HG02798 (cell line): Measurements from ENCODE around the gene STAMBP.
"Not testable (repeated sequence)": the region's sequence is repeated elsewhere in the genome, so short reads cannot be mapped to it uniquely, and the experiment has no call there.

Source experiments
- ATAC-seq: cut with Tn5 transposase; IDR thresholded peaks from one replicate; pipeline ENCODE4 v1.9.1; 2021; ENCODE audit warnings: mild to moderate bottlenecking; ENCODE audit not compliant: unreplicated experiment, poor library complexity

The STAMBP gene

GRCh38 chr2:73885406-73885805 is 56.6 kb downstream of the STAMBP start:
- no peak for ATAC-seq

- no peak for ATAC-seq
Observed at GRCh38 chr2:73886357-73886756, 57.6 kb downstream of the STAMBP start.

DNA sequence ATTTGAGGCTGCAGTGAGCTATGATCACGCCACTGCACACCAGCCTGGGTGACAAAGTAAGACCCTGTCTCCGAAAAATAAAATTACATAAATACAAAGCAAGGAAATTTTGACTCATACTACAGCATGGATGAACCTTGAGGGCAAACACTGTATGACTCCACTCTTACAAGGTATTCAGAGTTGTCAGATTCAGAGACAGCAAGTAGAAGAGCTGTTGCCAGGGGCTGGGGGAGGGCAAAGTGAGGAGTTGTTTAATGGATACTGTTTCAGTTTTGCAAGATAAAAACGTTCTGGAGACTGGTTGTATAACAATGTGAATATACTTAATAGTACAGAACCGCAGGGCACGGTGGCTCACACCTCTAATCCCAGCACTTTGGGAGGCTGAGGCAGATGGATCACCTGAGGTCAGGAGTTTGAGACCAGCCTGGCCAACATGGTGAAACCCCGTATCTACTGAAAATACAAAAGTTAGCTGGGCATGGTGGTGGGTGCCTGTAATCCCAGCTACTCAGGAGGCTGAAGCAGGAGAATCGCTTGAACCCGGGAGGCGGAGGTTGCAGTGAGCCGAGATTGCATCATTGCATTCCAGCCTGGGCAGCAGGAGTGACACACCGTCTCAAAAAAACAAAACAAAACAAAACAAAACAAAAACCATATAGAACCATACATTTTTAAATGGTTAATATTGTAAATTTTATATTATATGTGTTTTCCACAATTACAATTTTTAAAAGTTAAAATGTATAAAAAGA is 59.0 kb downstream of the STAMBP start:
- ATAC-seq = not testable (repeated sequence)

- no peak for ATAC-seq
Observed at GRCh38 chr2:73888388-73888787, 59.6 kb downstream of the STAMBP start.

DNA sequence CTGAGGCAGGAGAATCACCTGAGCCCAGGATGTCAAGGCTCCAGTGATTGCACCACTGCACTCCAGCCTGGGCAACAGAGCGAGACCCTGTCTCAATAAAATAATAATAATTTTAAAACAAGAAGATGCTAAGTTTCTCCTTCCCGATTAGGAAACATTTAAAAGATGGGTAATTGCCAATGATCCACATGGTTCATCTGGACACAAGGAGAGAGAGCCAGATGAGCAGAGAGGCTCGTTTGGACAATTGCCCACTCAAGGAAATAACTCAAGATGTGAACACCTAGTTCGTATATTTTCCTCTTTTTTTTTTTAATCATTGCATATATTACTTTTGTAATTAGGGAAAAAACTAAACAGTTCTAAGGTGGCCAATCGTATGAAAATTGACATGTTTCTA is 60.4 kb downstream of the STAMBP start:
- no peak for ATAC-seq

DNA sequence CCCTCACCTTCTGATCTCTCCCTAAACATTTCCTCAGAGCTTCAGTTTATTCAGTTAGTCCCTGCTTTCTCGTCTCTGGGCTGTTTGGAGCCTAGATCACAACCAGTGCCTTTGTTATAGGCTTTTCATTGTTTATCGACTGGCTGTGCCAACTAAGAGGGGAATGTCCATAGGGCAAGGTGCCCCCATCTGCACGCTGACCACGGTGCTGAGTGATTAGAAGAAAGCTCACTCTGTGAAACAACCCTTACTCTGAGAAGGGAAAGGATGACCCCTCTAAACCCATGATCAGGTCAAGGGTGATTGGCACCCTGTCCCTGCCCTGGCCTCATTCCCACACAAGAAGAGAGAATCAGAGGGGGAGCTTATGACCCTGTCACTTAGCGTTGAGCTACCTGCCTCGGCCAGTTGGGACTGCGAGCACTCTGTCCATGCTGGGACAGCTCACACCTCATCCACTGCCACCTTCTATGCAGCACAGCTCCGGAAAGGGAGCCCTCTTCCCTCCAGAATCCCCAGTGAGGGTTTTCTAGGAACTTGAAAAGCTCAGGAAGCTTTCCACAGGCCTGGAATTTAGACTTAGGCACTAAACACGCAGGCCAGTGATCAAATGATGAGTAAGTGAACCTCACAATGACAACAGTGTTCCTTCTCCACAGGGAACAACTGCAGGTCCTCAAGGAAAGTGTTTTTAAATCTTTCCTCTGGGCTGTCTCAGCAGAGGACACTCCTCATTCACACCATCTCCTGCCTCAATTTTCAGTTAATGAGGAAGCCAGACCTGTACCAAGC is 61.7 kb downstream of the STAMBP start:
- no peak for ATAC-seq

- ATAC-seq = no peak
Observed at GRCh38 chr2:73891276-73891901, 62.6 kb downstream of the STAMBP start.

GRCh38 chr2:73892631-73893329 is 64.0 kb downstream of the STAMBP start, which contains the start of gene ACTG2:
Gene ACTG2 (plus strand): TSS chr2:73893008. CDS start chr2:73901312, 8,304 bp downstream.
- ATAC-seq = no peak

DNA sequence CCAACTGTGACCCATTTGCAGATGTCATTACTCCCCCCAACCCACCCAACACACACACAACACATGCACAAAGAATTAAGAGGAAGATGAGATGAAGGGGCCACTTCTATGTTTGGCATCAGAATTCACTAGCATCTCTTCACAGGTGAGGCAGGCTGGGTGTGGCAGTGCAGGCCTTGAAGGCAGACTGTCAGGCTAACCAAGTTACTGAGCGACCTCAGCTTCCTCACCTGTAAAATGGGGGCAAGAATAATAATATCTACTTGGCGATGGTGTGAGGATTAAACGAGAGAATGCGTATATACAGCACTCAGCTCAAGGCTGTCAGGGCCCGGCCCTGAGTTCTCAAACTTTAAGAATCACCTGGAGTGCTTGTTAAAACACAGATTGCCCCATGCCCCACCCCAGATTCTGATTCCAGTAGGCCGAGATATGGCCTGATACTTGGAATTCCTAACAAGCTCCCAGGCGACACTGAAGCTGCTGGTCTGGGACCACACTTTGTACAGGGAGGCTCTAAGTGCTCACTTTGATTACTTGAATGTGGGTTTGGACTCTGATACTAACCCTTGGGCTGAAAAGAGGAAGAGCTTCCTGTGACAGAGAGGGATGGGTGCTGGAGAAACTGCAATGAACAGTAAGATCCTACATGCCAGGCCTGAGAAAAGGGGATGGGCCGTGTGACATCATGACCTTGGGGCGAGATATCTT is 65.2 kb downstream of the STAMBP start:
- no peak for ATAC-seq

DNA sequence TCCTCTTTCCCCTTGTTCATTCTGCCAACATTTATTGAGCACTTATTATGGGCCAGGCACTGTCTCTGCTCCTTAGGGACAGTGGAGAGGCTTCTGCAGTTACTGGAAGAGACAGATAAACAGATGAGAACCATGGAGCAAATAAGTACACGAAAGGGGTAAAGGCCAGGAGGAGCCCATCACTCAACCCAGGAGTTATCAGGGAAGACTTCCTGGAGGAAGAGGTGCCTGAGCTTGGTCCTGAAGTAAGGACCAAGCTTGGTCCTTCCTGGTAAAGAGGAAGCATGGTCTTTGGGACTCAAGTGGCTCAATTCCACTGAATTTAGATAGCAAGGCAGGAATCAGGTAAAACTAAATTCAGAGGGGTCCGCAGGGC is 65.7 kb downstream of the STAMBP start:
- ATAC-seq = no peak

- no peak for ATAC-seq
Observed at GRCh38 chr2:73894877-73895276, 66.1 kb downstream of the STAMBP start.

GRCh38 chr2:73895473-73895872 is 66.7 kb downstream of the STAMBP start:
- ATAC-seq = no peak

DNA sequence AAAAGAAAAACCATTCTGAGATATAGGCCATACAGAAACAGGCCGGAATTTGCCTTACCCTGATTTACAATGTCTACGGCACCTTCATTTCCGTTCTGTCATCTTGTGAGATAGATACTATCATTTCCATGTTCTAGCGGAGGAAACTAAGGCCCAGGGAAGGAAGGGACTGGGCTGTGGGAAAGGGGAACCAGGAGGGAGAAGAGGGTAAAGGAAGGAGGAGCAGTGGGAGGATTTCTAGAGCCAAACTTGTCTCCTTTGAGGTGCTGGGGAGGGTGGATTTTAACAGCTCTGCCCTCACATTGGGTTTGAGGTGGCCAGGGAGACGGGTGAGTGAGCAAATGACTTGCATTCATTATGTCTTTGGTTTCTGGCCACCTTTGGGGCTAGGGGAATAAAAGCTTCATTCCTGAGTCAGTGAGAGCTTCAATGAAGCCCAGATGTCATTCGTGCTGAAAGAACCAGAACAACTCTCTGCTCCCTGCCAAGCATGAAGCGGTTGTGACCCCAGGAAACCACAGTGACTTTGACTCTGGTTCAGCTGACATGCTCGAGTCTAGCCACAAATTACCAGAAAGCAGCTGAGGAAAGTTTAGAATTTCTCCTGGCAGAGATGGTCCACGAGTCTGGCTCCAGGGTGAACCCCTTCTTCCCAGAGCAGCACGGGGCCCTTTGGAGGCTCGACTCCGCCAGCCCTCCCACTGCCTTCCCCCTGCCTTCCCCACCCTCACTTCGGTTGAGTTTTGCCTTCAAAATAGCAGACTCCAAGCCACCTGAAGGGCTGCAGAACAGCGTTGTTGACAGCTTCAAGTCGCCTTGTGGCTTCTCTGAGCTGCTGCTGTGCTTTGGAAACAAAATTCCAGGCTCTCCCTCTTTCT is 67.8 kb downstream of the STAMBP start:
- ATAC-seq = peak; percentile 51

DNA sequence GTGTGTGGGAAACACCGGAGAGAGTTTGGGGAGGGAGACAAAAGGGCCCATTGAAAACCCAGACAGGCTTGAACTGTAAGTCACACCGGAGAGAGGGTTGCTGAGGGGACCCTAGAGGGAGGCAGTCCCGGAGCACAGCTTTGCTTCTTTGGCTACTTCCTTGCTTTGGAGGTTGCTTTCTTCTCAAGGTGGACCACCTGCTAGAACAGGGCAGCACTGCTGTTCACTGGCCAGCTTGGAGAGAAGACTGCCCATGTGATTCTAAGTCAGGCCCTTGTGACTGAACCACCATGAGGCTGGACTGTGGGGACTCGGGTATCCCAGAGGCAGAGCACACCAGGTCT is 68.5 kb downstream of the STAMBP start:
- ATAC-seq = no peak

GRCh38 chr2:73897934-73898333 is 69.2 kb downstream of the STAMBP start:
- ATAC-seq = no peak

DNA sequence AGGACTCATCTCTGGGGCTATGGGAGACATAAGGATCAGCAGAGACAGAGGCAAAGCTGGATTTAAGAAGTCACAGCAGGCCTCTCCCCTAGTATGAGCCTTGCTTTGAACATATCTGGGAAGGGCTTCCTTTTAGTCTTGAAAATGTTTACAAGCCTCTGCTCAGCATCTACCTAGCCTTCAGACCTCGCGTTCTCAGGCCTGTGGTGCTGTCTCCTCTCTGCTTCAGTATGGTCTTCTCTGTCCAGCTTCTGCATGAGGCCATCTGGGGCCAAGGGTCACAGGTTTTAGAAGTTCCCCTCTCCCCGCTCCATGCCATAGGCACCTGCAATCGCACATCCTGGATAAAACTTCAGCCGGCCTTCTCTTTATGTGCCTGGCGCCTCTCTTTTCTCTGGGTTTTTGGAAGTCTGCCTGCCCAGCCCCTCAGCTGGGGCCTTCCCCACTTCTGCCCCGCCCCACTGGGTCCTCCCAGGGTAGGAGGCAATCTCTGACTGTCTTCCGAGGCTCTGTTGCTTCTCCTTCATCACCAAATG is 71.1 kb downstream of the STAMBP start:
- no peak for ATAC-seq

DNA sequence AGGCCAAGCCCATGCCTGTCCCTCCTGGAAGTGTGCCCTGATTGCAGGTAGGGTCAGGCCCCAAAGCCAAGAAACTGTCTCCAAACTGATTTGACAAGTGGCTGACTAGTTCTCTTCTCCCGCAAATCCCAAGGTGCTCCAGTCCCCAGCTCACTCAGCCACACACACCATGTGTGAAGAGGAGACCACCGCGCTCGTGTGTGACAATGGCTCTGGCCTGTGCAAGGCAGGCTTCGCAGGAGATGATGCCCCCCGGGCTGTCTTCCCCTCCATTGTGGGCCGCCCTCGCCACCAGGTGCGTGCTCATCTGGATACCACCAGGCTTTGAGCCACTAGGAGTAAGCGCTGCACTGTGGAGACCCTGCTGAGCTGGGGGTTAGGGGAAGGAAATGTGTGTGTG is 72.4 kb downstream of the STAMBP start:
- ATAC-seq = no peak

- no peak for ATAC-seq
Observed at GRCh38 chr2:73902284-73902683, 73.5 kb downstream of the STAMBP start.

- ATAC-seq = no peak
Observed at GRCh38 chr2:73903313-73903712, 74.6 kb downstream of the STAMBP start.
